Ishikawa (cell line): ENCODE results near the gene C1QTNF3.

Experiments used
- CEBPB ChIP-seq: IDR thresholded peaks from 2 replicates; pipeline ENCODE4 v1.6.1; 2012
- CREB1 ChIP-seq: IDR thresholded peaks from 2 replicates; pipeline ENCODE4 v1.6.1; 2012; ENCODE audit warnings: low read depth
- EGR1 ChIP-seq: IDR thresholded peaks from 2 replicates; pipeline ENCODE4 v1.6.1; 2012
- EP300 ChIP-seq: IDR thresholded peaks from 2 replicates; pipeline ENCODE4 v1.6.1; 2012; ENCODE audit warnings: borderline replicate concordance
- MAX ChIP-seq: IDR thresholded peaks from 2 replicates; pipeline ENCODE4 v1.6.1; 2012
- NFIC ChIP-seq: IDR thresholded peaks from 2 replicates; pipeline ENCODE4 v1.6.1; 2012
- RAD21 ChIP-seq: IDR thresholded peaks from 2 replicates; pipeline ENCODE4 v1.6.1; 2012; ENCODE audit warnings: low read depth
- REST ChIP-seq: IDR thresholded peaks from 2 replicates; pipeline ENCODE4 v1.6.1; 2012; ENCODE audit warnings: low read depth, mild to moderate bottlenecking
- TAF1 ChIP-seq: IDR thresholded peaks from 2 replicates; pipeline ENCODE4 v1.6.1; 2012; ENCODE audit warnings: low read depth, mild to moderate bottlenecking
- TCF12 ChIP-seq: IDR thresholded peaks from 2 replicates; pipeline ENCODE4 v1.6.1; 2012; ENCODE audit warnings: low read depth
- TEAD4 ChIP-seq: IDR thresholded peaks from 2 replicates; pipeline ENCODE4 v1.6.1; 2012
- YY1 ChIP-seq: IDR thresholded peaks from 2 replicates; pipeline ENCODE4 v1.6.1; 2012; ENCODE audit warnings: low read depth
- ZBTB7A ChIP-seq: IDR thresholded peaks from 2 replicates; pipeline ENCODE4 v1.6.1; 2012; ENCODE audit warnings: low read depth

DNA sequence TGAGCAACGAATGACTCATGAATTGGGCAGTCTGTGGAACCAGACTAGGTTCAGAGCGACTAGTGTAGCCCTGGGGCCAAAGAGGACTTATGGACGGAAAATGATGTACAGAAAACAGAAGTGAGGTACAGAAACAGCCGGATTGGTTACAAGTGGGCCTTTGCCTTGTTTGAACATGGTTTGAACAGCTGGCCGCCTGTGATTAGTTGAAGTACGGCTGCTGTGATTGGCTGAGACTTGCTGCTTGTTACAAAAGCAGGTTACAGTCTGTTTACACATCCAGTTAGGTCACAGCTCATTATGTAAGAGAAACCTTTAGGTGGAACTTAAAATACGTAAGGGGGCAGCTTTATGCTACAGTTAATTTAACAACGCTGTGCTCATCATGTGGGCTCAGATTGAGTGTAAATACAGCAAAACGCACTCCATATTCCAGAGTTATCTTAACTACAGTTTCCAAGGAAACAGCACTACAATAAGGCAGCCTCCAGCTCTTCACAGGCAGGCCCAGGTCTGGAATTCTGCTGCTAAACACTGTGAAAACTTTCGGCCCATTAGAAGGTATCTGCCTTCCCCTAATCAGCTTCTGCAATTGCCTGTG is 41.7 kb downstream of the C1QTNF3 start:
- TF ChIP-seq EP300 (no peak), REST (no peak), YY1 (no peak), CEBPB (no peak), TEAD4 (no peak), RAD21 (no peak), MAX (no peak), EGR1 (no peak), TCF12 (no peak), TAF1 (no peak), ZBTB7A (no peak), NFIC (no peak), CREB1 (no peak)
